Sigmoid colon (tissue), 7 donors: Measurements from ENCODE around the gene LRRTM1. TPM values are rescaled to one million over a fixed set of nuclear protein-coding genes. Genes with fewer than 3 reads are reported as not detected.

ENCODE experiments used
- DNase-seq: peaks from one replicate; pipeline ENCODE4 v3.0.0-alpha.2; 2019
- H3K27ac ChIP-seq, 4 donors: fragments of 200-600 bp; sonication (generic); one replicate each; pipeline ENCODE4 v1.5.1; 2016 to 2019; ENCODE audit warnings: mild to moderate bottlenecking in 1 of 4
- H3K27me3 ChIP-seq, 3 donors: fragments of 200-600 bp; sonication (generic); one replicate each; pipeline ENCODE4 v1.5.1; 2019; ENCODE audit warnings: mild to moderate bottlenecking in 1 of 3
- H3K36me3 ChIP-seq, 4 donors: fragments of 200-600 bp; sonication (generic); one replicate each; pipeline ENCODE4 v1.5.1; 2016 to 2019
- H3K4me1 ChIP-seq, 4 donors: fragments of 200-600 bp; sonication (generic); one replicate each; pipeline ENCODE4 v1.5.1; 2017 to 2019
- H3K4me3 ChIP-seq, 4 donors: fragments of 200-600 bp; sonication (generic); one replicate each; pipeline ENCODE4 v1.5.1; 2017 to 2019; ENCODE audit warnings: mild to moderate bottlenecking in 2 of 4, moderate library complexity in 1 of 4
- H3K9me3 ChIP-seq, 4 donors: fragments of 200-600 bp in 3 of 4; sonication (generic) in 3 of 4; one replicate each; pipeline versions ENCODE4 v1.5.1 to v1.6.1; 2013 to 2019
- CTCF ChIP-seq, 4 experiments: fragments of 450-650 bp in 3 of 4; fragments of 200-600 bp in 1 of 4; IDR thresholded peaks; one replicate each; pipeline ENCODE4 v1.5.1; 2016 to 2019; ENCODE audit warnings: antibody characterized with exemption in 4 of 4, mild to moderate bottlenecking in 3 of 4, moderate library complexity in 2 of 4
- EP300 ChIP-seq, 4 donors: sonication (generic); formaldehyde crosslinking; IDR thresholded peaks; one replicate each; pipeline ENCODE4 v1.6.1; 2017; ENCODE audit warnings: antibody characterized with exemption in 4 of 4
- POLR2A ChIP-seq, 2 donors: fragments of 450-650 bp; IDR thresholded peaks; one replicate each; pipeline ENCODE4 v1.6.1; 2016; ENCODE audit warnings: antibody characterized with exemption in 2 of 2, mild to moderate bottlenecking in 2 of 2, moderate library complexity in 2 of 2
- POLR2AphosphoS5 ChIP-seq, 4 donors: sonication (generic); formaldehyde crosslinking; IDR thresholded peaks; one replicate each; pipeline ENCODE4 v1.6.1; 2017; ENCODE audit warnings: antibody characterized with exemption in 4 of 4
- WGBS, 2 donors: extraction: QIAGEN DNeasy Blood & Tissue Kit; methylation state at CpG; one replicate each; pipeline ENCODE4 v1.1.7; 2013; 5-methylcytosine and 5-hydroxymethylcytosine counted together
- intact Hi-C: fragments of 100-400 bp; cut with DNase I; formaldehyde crosslinking; loops from one replicate; pipeline ENCODE4 v1.15.1; 2023
- polyA plus RNA-seq, 3 donors: library from polyadenylated mRNA; stranded (reverse); fragments of 200-250 nt; gene quantifications; one replicate each; pipeline ENCODE4 v1.2.3, GENCODE V29; 2013
- total RNA-seq, 4 donors: library from RNA; depleted of rRNA; stranded (reverse); fragments of >200 nt; gene quantifications; one replicate each; pipeline ENCODE4 v1.1.0, GENCODE V29; 2016
- donor health status: healthy with polysubstance abuse.
- donor health status: Bipolar disorder and iron deficiency.
- donor health status: healthy.

The LRRTM1 gene
- total and polyA plus RNA-seq, 7 donors: 0.49 to 3.0 (median 1.5) TPM; not detected in 2

- Histone ChIP-seq H3K36me3 (no peaks in the 10 kb centered on the region), H3K27ac (no peak overlapping the region), H3K27me3 (no peaks in the 10 kb centered on the region), H3K9me3 (no peaks in the 10 kb centered on the region), H3K4me1 (no peaks in the 10 kb centered on the region), H3K4me3 (no peak overlapping the region)
- TF ChIP-seq POLR2A (IDR thresholded peaks at IDR 0.05): no peak
- WGBS, 2 donors: 90 to 92% methylated on average over 2 of the region's 2 CpGs
- intact Hi-C loops: no loop called here
- DNase-seq: no peak
Measured at GRCh38 chr2:80280598-80280997, 24.0 kb downstream of the LRRTM1 start.

GRCh38 chr2:80269806-80270205 is 34.7 kb downstream of the LRRTM1 start:
- Histone ChIP-seq H3K27me3 (no peaks in the 10 kb centered on the region), H3K36me3 (no peaks in the 10 kb centered on the region), H3K4me3 (no peak overlapping the region), H3K27ac (no peak overlapping the region), H3K4me1 (no peaks in the 10 kb centered on the region), H3K9me3 (no peaks in the 10 kb centered on the region)
- TF ChIP-seq POLR2A (IDR thresholded peaks at IDR 0.05) (no peak), CTCF (IDR thresholded peaks at IDR 0.05) (no peak), POLR2AphosphoS5 (IDR thresholded peaks at IDR 0.05) (no peak), EP300 (IDR thresholded peaks at IDR 0.05) (no peak)
- DNase-seq: no peak
- WGBS, 2 donors: 12 to 51% methylated on average over 5 of the region's 5 CpGs
- intact Hi-C loops: no loop called here

GRCh38 chr2:80266231-80266630 is 38.3 kb downstream of the LRRTM1 start:
- Histone ChIP-seq H3K27me3 (no peaks in the 10 kb centered on the region), H3K4me3 (no peak overlapping the region), H3K27ac (no peak overlapping the region), H3K9me3 (no peaks in the 10 kb centered on the region), H3K36me3 (no peaks in the 10 kb centered on the region), H3K4me1 (no peaks in the 10 kb centered on the region)
- intact Hi-C loops: no loop called here
- TF ChIP-seq CTCF (IDR thresholded peaks at IDR 0.05): no peak
- TF ChIP-seq POLR2AphosphoS5 (IDR thresholded peaks at IDR 0.05): no peak
- TF ChIP-seq POLR2A (IDR thresholded peaks at IDR 0.05): no peak
- TF ChIP-seq EP300 (IDR thresholded peaks at IDR 0.05): no peak
- DNase-seq: no peak
- 85 to 95% methylated on average over 6 of the region's 6 CpGs for WGBS, 2 donors

GRCh38 chr2:80259292-80259691 is 45.3 kb downstream of the LRRTM1 start:
- intact Hi-C loops: no loop called here
- no peak for DNase-seq
- H3K4me3 ChIP-seq: no peak overlapping the region
- no peaks in the 10 kb centered on the region for H3K36me3 ChIP-seq
- no peaks in the 10 kb centered on the region for H3K4me1 ChIP-seq
- no peak overlapping the region for H3K27ac ChIP-seq
- no peak for TF ChIP-seq POLR2AphosphoS5 (IDR thresholded peaks at IDR 0.05)
- no peak for TF ChIP-seq EP300 (IDR thresholded peaks at IDR 0.05)
- TF ChIP-seq POLR2A (IDR thresholded peaks at IDR 0.05): no peak
- no peaks in the 10 kb centered on the region for H3K9me3 ChIP-seq
- 86% methylated on average over 3 of the region's 3 CpGs for WGBS, 2 donors
- H3K27me3 ChIP-seq: no peaks in the 10 kb centered on the region

- intact Hi-C loops: no loop called here
- Histone ChIP-seq H3K27ac (no peak overlapping the region), H3K27me3 (no peaks in the 10 kb centered on the region), H3K4me3 (no peak overlapping the region), H3K36me3 (no peaks in the 10 kb centered on the region), H3K4me1 (no peaks in the 10 kb centered on the region), H3K9me3 (no peaks in the 10 kb centered on the region)
- no peak for DNase-seq
- 83 to 89% methylated on average over 5 of the region's 5 CpGs for WGBS, 2 donors
- TF ChIP-seq CTCF (IDR thresholded peaks at IDR 0.05) (no peak), EP300 (IDR thresholded peaks at IDR 0.05) (no peak)
Measured at GRCh38 chr2:80258793-80259192, 45.8 kb downstream of the LRRTM1 start.

GRCh38 chr2:80258341-80258740 is 46.2 kb downstream of the LRRTM1 start:
- intact Hi-C loops: no loop called here
- Histone ChIP-seq H3K4me3 (no peak overlapping the region), H3K9me3 (no peaks in the 10 kb centered on the region), H3K36me3 (no peaks in the 10 kb centered on the region), H3K27me3 (no peaks in the 10 kb centered on the region), H3K4me1 (no peaks in the 10 kb centered on the region), H3K27ac (no peak overlapping the region)
- TF ChIP-seq EP300 (IDR thresholded peaks at IDR 0.05): no peak
- TF ChIP-seq POLR2A (IDR thresholded peaks at IDR 0.05): no peak
- TF ChIP-seq CTCF (IDR thresholded peaks at IDR 0.05): no peak
- TF ChIP-seq POLR2AphosphoS5 (IDR thresholded peaks at IDR 0.05): no peak
- WGBS, 2 donors: 85 to 88% methylated on average over 5 of the region's 5 CpGs
- no peak for DNase-seq
